GM12865 (cell line): Measurements from ENCODE around the gene RC3H1.

Source experiments
- DNase-seq: peaks from one replicate; pipeline ENCODE4 v3.0.0; 2010; ENCODE audit warnings: low read depth
- H3K4me3 ChIP-seq: 2 replicates; pipeline ENCODE4 v1.5.1; 2011; ENCODE audit warnings: mild to moderate bottlenecking, low read depth, low read length, control low read depth
- TF ChIP-seq, protein P1 (sequence below): IDR thresholded peaks from 2 replicates; pipeline ENCODE4 v1.5.1; 2011; ENCODE audit warnings: low read length, control low read depth, low read depth, inconsistent platforms; ENCODE audit not compliant: insufficient read depth; ENCODE audit errors: missing control alignments

Gene RC3H1

DNA sequence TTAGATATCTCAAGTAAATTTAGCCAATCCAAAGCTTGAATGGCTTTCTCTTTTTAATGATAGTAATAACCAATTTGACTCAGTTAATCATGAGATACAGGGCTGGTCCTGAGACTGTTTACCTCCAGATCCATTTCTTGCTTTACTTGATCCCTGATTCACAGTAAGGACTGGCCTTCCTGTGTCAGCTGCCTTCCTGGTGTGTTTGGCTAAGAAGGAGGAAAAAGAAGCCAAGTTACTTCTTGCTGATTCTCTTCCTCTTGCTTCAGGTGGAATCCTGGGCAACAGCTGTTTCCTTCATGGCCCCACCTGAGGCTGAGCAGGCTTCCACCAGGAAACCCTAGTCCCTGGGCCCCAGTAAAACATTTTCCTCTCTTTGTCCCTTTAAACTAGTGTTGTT is 14.6 kb upstream of the RC3H1 start:
- no peak for DNase-seq
- TF ChIP-seq, protein P1, sequence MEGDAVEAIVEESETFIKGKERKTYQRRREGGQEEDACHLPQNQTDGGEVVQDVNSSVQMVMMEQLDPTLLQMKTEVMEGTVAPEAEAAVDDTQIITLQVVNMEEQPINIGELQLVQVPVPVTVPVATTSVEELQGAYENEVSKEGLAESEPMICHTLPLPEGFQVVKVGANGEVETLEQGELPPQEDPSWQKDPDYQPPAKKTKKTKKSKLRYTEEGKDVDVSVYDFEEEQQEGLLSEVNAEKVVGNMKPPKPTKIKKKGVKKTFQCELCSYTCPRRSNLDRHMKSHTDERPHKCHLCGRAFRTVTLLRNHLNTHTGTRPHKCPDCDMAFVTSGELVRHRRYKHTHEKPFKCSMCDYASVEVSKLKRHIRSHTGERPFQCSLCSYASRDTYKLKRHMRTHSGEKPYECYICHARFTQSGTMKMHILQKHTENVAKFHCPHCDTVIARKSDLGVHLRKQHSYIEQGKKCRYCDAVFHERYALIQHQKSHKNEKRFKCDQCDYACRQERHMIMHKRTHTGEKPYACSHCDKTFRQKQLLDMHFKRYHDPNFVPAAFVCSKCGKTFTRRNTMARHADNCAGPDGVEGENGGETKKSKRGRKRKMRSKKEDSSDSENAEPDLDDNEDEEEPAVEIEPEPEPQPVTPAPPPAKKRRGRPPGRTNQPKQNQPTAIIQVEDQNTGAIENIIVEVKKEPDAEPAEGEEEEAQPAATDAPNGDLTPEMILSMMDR: no peak
- H3K4me3 ChIP-seq: no peak overlapping the region

GRCh38 chr1:174036204-174036603 is 14.0 kb upstream of the RC3H1 start:
- no peak overlapping the region for H3K4me3 ChIP-seq
- TF ChIP-seq, protein P1: no peak
- no peak for DNase-seq

- H3K4me3 ChIP-seq: no peak overlapping the region
- TF ChIP-seq, protein P1: no peak
- no peak for DNase-seq
These were observed 10.6 kb upstream of the RC3H1 start for GRCh38 chr1:174032671-174033222.

DNA sequence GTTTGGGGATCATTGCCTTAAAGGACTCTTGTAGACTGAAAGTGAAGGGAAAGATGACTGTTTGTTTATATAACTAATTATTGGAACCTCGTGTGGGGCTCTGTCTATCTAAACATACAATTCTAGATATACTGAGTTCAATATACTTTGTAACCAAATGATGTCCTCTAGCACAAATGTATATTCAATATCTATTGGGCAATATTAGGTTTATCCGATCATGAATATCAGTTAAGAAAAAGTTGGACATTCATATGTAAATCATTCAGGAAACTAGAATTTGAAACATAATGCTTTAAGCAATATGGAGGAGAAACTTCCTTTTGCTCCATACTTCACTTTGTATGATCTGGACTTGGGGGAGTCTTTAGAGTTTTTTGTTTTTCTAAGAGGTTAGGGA is 8.9 kb upstream of the RC3H1 start:
- DNase-seq: no peak
- TF ChIP-seq, protein P1: no peak

DNA sequence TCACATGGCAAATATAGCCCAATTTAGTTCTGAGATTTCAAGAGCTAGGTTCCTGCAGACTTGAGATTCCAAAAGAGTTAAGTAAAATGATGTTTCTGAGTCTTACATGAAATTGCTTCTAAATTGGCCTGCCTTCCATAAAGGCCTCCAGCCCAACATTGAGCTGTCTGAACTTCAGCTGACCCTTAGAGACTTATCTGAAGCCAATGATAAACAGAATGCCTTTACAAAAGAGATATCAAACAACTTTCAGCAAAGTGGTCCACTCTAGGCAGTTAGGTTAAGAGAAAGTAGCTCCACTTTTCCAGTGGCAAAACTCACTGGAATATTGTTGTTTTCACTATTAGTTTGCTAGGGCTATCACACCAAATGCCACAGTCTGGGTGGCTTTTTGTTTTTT is 6.3 kb upstream of the RC3H1 start:
- TF ChIP-seq, protein P1: no peak
- no peak overlapping the region for H3K4me3 ChIP-seq
- no peak for DNase-seq

More for the DNA sequence above, 8.9 kb upstream of the RC3H1 start:
- H3K4me3 ChIP-seq: no peak overlapping the region

DNA sequence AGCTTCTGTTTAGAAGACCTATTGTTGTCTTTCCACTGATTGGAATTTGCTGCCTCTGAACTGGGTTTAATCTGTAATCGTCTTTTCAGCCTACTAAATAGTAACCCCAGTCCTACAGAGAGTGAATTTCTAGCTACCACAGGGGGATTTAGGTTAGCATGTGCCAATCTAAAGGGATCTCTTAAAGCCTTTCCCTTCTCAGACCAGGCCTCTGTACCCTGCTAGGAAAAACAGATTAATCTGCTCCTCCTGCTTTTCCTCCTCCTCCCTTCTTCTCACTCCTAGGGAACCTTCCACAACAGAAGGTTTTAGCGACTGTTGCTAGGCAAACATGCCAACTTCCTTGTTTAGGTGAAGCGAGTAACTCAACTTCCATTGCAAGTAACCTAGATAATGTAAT is 1.3 kb upstream of the RC3H1 start:
- no peak overlapping the region for H3K4me3 ChIP-seq
- DNase-seq: no peak
- TF ChIP-seq, protein P1: no peak

- TF ChIP-seq, protein P1: no peak
- DNase-seq: no peak
- H3K4me3 ChIP-seq: peak overlapping the region; percentile 88
These were observed 770 bp upstream of the RC3H1 start for GRCh38 chr1:174022976-174023277.
